Lower lobe of right lung (tissue), 2 donors: ENCODE results near the gene CCDC57. TPM values are rescaled to one million over a fixed set of nuclear protein-coding genes. Genes with fewer than 3 reads are reported as not detected.

Experiments used
- ATAC-seq, 2 donors: fragments of 200-7000 bp; cut with Tn5 transposase; one replicate each; pipeline ENCODE4 v1.9.1; 2020 to 2022; ENCODE audit warnings: mild to moderate bottlenecking in 2 of 2, moderate library complexity in 2 of 2
- DNase-seq: peaks from one replicate; pipeline ENCODE4 v3.0.0-alpha.2; 2020
- H3K27ac ChIP-seq: fragments of 200-600 bp; one replicate; pipeline ENCODE4 v1.8.0; 2022
- H3K27me3 ChIP-seq: fragments of 200-600 bp; one replicate; pipeline ENCODE4 v1.8.0; 2022; ENCODE audit warnings: low read depth
- H3K36me3 ChIP-seq: fragments of 200-600 bp; one replicate; pipeline ENCODE4 v1.8.0; 2022; ENCODE audit warnings: mild to moderate bottlenecking
- H3K4me1 ChIP-seq: fragments of 200-600 bp; one replicate; pipeline ENCODE4 v1.8.0; 2022
- H3K4me3 ChIP-seq: fragments of 200-600 bp; one replicate; pipeline ENCODE4 v1.8.0; 2022; ENCODE audit warnings: mild to moderate bottlenecking
- H3K9me3 ChIP-seq: fragments of 200-600 bp; one replicate; pipeline ENCODE4 v1.8.0; 2022
- intact Hi-C: fragments of 100-400 bp; cut with DNase I; formaldehyde crosslinking; loops from one replicate; pipeline ENCODE4 v1.11.0; 2022
- total RNA-seq: library from RNA; stranded (reverse); fragmentation: NEBNext Ultra II Directional; extraction: Animal tissue kit (Norgen Biotek cat#: 25700); gene quantifications from one replicate; pipeline ENCODE4 v1.2.1, GENCODE V29; 2021
- TF ChIP-seq, protein P1 (sequence below): fragments of 200-600 bp; IDR thresholded peaks from one replicate; pipeline ENCODE4 v1.8.0; 2022; ENCODE audit warnings: antibody characterized with exemption, mild to moderate bottlenecking
- donor health status: DM: no; HTN: yes; CAD: no; lungs with severe emphysema.

Gene CCDC57
- total RNA-seq, 1 donor from 2014 or later: 63.4 TPM

DNA sequence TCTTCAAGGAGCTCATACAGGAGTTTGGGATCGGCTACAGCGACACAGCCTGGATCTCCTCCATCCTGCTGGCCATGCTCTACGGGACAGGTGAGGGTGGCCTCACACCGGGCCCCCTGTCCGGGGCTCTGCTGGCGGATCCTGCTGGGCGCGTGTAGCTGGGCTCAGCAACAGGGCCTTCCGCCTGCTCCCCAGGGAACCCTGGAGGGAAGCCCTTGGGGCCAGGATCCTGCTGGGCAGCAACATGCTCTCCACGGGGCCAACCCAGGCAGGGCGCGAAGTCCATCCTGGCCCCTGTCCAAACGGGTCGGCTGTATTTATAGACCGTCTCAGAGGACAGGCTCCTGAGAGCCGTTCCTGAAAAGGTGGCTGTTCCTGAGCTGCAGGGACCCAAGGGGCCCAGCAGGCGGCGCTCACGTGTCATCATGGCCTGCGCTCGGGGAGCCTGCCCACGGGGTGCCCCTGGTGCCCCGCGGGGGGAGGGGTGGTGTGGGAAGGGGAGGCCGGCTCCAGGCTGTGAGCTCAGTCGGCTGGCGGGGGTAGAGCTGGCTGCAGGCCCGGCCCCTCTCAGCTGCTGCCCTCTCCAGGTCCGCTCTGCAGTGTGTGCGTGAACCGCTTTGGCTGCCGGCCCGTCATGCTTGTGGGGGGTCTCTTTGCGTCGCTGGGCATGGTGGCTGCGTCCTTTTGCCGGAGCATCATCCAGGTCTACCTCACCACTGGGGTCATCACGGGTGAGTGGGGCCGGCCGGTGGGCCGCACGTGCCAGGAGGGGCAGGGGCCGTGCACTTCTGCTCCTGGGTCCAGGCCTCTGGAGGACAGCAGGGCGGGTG is 23.7 kb upstream of the CCDC57 start:
- no peaks in the 10 kb centered on the region for H3K27me3 ChIP-seq

DNA sequence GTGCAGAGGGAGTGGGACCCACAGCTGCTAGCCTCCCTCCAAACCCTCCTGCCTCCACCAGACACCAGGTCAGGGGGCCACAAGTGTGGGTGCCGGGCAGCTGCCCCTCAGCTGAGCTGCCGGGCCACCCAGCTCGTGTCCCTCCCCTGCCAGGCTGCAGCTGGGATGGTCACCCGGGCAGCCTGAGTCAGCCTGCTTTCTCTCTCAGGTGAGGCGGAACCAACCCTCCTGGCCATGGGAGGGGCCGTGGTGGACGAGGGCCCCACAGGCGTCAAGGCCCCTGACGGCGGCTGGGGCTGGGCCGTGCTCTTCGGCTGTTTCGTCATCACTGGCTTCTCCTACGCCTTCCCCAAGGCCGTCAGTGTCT is 23.1 kb upstream of the CCDC57 start:
- H3K27me3 ChIP-seq: no peaks in the 10 kb centered on the region
- TF ChIP-seq, protein P1, sequence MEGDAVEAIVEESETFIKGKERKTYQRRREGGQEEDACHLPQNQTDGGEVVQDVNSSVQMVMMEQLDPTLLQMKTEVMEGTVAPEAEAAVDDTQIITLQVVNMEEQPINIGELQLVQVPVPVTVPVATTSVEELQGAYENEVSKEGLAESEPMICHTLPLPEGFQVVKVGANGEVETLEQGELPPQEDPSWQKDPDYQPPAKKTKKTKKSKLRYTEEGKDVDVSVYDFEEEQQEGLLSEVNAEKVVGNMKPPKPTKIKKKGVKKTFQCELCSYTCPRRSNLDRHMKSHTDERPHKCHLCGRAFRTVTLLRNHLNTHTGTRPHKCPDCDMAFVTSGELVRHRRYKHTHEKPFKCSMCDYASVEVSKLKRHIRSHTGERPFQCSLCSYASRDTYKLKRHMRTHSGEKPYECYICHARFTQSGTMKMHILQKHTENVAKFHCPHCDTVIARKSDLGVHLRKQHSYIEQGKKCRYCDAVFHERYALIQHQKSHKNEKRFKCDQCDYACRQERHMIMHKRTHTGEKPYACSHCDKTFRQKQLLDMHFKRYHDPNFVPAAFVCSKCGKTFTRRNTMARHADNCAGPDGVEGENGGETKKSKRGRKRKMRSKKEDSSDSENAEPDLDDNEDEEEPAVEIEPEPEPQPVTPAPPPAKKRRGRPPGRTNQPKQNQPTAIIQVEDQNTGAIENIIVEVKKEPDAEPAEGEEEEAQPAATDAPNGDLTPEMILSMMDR: no peak
- H3K4me3 ChIP-seq: no peak overlapping the region
- H3K36me3 ChIP-seq: peaks cover 39% of the 10 kb centered on the region
- DNase-seq: no peak
- ATAC-seq: no peak
- peak overlapping the region; percentile 27 for H3K27ac ChIP-seq
- peaks cover 77% of the 10 kb centered on the region for H3K4me1 ChIP-seq
- no peaks in the 10 kb centered on the region for H3K9me3 ChIP-seq
- intact Hi-C loops: no loop called here

More for the DNA sequence above, 23.7 kb upstream of the CCDC57 start:
- Histone ChIP-seq H3K36me3 (peaks cover 39% of the 10 kb centered on the region), H3K27ac (peak overlapping the region; percentile 27), H3K9me3 (no peaks in the 10 kb centered on the region), H3K4me3 (no peak overlapping the region), H3K4me1 (peaks cover 83% of the 10 kb centered on the region)
- DNase-seq (peak; percentile 80), ATAC-seq (peak; percentile 33 to 36)
- TF ChIP-seq, protein P1: peak; percentile 91
- intact Hi-C loops: no loop called here

- Histone ChIP-seq H3K4me3 (no peak overlapping the region), H3K36me3 (peaks cover 37% of the 10 kb centered on the region), H3K27ac (no peak overlapping the region), H3K27me3 (no peaks in the 10 kb centered on the region), H3K9me3 (no peaks in the 10 kb centered on the region), H3K4me1 (peaks cover 77% of the 10 kb centered on the region)
- no peak for DNase-seq
- intact Hi-C loops: no loop called here
- TF ChIP-seq, protein P1: no peak
- no peak for ATAC-seq
Observed at GRCh38 chr17:82235056-82235774, 22.6 kb upstream of the CCDC57 start.

DNA sequence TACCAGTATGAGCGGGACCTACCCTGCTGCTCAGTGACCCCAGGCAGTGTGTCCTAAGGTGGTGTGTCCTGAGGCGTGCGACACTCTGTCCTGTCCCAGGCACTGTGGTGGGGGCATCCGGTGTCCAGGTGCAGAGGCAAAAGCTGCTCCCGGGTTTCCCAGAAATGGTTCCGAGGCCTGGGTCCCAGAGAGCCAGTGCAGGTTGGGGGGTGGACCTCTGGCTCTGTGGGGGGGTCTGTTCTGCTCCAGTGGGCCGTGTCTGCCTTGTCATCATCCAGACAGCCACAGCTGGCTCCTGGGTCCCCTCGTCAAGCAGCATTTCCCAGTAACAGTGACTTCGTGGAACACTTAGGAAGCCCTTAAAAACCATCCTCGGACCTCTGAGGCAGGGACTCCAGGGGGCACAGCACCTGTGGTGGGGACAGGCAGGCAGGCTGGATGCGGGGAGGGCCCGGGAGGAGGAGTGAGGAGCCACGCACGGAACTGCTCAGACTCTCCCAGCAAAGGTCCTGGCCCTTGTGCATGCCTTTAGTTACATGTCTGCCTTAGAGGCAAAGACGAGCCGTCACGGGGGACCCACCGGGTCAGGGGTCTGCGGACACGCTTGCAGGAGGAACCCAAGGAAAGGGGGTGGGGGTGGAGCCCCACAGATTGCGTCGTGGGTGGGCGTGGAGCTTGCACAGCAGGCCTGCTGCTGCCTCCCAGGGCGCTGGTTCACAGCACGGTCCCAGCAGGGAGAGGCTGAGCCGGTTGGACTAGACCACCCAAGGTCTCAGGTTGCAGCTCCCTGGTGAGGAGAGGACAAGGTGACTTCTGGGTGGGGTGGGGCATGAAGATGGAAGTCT is 21.8 kb upstream of the CCDC57 start:
- Histone ChIP-seq H3K36me3 (peaks cover 29% of the 10 kb centered on the region), H3K4me1 (peaks cover 77% of the 10 kb centered on the region), H3K4me3 (no peak overlapping the region), H3K9me3 (no peaks in the 10 kb centered on the region), H3K27me3 (no peaks in the 10 kb centered on the region), H3K27ac (no peak overlapping the region)
- DNase-seq (no peak), ATAC-seq (no peak)
- intact Hi-C loops: no loop called here
- TF ChIP-seq, protein P1: no peak
